ENCODE measurements around the gene RFX8.
"Not testable (repeated sequence)": the region's sequence is repeated elsewhere in the genome, so short reads cannot be mapped to it uniquely, and the experiment has no call there.

RFX8 gene

DNA sequence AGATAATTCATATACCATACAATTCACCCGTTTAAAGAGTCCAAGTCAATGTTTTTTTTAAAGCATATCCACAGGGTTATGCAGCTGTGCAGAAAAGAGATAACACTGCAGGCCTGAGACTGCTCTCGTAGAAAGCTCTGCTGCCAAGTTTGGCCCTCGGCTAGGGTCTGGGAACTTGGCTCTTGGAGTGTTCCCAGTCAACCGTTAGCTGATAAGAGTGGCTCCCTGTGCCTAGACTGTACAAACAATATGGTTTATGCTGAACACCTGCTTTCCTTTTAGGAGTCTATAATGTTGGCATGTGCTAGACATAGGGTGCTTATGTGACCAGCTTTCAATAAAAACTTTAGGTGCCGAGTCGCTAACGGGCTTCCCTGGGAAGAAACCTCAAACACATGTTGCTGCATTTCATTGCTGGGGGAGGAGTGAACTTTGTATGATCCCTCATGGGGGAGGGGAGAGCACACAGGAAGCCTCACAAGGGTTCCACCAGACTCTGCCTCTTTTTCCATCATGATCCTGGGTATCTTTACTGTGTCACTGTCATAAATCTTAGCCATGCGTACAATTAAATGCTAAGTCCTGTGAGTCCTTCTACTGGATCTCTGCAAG is 34.7 kb downstream of the RFX8 start:
- H3K27me3 ChIP-seq: no peaks in the 10 kb centered on the region
- no peaks in the 10 kb centered on the region for H3K9me3 ChIP-seq
- H3K4me3 ChIP-seq: no peak overlapping the region
- no peak for DNase-seq
- no peaks in the 10 kb centered on the region for H3K36me3 ChIP-seq
- TF ChIP-seq, protein P1, sequence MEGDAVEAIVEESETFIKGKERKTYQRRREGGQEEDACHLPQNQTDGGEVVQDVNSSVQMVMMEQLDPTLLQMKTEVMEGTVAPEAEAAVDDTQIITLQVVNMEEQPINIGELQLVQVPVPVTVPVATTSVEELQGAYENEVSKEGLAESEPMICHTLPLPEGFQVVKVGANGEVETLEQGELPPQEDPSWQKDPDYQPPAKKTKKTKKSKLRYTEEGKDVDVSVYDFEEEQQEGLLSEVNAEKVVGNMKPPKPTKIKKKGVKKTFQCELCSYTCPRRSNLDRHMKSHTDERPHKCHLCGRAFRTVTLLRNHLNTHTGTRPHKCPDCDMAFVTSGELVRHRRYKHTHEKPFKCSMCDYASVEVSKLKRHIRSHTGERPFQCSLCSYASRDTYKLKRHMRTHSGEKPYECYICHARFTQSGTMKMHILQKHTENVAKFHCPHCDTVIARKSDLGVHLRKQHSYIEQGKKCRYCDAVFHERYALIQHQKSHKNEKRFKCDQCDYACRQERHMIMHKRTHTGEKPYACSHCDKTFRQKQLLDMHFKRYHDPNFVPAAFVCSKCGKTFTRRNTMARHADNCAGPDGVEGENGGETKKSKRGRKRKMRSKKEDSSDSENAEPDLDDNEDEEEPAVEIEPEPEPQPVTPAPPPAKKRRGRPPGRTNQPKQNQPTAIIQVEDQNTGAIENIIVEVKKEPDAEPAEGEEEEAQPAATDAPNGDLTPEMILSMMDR (IDR thresholded peaks at IDR 0.05): no peak
- H3K4me1 ChIP-seq: peaks cover 0 to 5% (median 0%) of the 10 kb centered on the region in 4 donors
- intact Hi-C loops (cut with DNase I; ENCODE audit: low total_unique reads): no loop called here
- H3K27ac ChIP-seq: no peak overlapping the region

DNA sequence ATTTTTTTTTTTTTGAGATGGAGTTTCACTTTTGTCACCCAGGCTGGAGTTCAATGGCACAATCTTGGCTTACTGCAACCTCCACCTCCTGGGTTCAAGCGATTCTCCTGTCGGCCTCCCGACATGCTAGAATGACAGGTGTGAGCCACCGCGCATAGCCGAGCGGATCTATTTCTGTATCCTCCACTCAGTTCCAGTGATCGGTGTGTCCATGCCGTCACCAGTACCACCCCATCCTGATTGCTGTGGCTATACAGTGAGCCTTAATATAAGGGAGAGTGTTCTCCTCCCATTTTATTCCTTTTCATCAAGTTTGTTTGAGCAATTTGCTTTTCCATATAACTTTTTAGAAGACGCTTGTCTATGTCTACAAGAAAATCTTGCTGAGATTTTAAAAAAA is 35.2 kb downstream of the RFX8 start:
- H3K27ac ChIP-seq: no peak overlapping the region
- no peaks in the 10 kb centered on the region for H3K9me3 ChIP-seq
- TF ChIP-seq, protein P1 (IDR thresholded peaks at IDR 0.05): no peak
- H3K4me1 ChIP-seq: peaks cover 0 to 5% (median 0%) of the 10 kb centered on the region in 4 donors
- no peaks in the 10 kb centered on the region for H3K36me3 ChIP-seq
- no peak for DNase-seq
- no peaks in the 10 kb centered on the region for H3K27me3 ChIP-seq
- intact Hi-C loops (cut with DNase I; ENCODE audit: low total_unique reads): no loop called here
- H3K4me3 ChIP-seq: no peak overlapping the region

DNA sequence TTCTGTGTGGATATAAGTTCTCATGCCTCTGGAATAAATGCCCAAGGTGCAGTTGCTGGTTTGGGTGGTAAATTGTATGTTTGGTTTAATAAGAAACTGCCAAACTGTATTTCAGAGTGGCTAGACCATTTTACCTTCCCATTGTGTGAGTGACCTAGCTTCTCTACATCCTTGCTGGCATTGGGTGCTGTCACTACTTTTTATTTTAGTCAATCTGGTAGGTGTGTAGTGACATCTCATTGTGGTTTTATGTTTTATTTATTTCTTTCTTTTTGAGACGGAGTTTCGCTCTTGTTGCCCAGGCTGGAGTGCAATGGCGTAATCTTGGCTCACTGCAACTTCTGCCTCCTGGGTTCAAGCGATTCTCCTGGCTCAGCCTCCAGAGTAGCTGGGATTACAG is 36.4 kb downstream of the RFX8 start:
- intact Hi-C loops (cut with DNase I; ENCODE audit: low total_unique reads); H3K27me3 ChIP-seq: not testable (repeated sequence)

DNA sequence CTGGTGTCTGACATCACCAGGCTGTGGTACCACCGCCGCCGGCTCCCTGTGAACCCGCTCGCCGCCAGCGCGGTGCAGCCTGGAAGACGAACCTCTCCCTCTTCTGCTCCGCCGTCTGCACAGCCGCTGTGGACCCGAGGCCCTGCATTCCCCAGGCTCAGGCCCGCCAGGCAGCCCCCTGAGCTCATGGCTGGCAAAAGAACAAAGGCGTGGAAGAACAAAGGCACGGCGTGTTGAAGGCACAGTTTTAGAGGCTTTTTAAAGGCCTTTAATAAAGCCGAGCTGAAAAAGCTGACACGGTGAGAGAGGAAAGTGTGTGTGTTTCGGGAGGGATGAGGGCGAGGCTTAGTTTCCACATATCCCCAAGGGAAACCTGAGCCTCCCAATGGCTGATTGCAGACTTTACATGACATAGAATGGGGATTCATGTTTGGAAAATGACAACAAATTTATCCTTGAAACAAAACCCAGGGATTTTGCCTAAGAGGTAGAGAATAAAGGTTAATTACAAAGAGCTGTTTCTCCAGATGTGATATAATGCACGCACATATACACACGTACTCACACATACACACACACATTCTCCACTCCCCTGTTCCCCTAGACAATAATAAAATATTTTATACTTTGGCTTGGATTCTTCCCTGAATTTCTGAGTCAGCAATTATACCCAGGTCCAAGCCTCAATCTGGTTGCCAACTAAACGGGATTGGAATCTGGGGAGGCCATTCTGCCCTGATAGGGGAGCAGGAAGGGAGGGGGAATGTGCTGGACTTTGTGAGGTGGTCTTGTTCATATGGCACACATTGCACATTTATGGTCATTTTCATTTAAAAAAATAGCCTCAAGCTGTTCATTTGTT is 39.7 kb downstream of the RFX8 start:
- intact Hi-C loops (cut with DNase I; ENCODE audit: low total_unique reads): no loop called here
- H3K4me3 ChIP-seq: no peak overlapping the region
- no peaks in the 10 kb centered on the region for H3K27me3 ChIP-seq
- H3K9me3 ChIP-seq: no peaks in the 10 kb centered on the region
- no peak for DNase-seq
- TF ChIP-seq, protein P1 (IDR thresholded peaks at IDR 0.05): no peak
- H3K36me3 ChIP-seq: no peaks in the 10 kb centered on the region
- H3K4me1 ChIP-seq: peaks cover 0 to 1% (median 0%) of the 10 kb centered on the region in 4 donors
- H3K27ac ChIP-seq: no peak overlapping the region

More for the DNA sequence above, 36.4 kb downstream of the RFX8 start:
- H3K36me3 ChIP-seq, H3K27ac ChIP-seq, H3K4me3 ChIP-seq, H3K4me1 ChIP-seq, H3K9me3 ChIP-seq, DNase-seq: not testable (repeated sequence)

DNA sequence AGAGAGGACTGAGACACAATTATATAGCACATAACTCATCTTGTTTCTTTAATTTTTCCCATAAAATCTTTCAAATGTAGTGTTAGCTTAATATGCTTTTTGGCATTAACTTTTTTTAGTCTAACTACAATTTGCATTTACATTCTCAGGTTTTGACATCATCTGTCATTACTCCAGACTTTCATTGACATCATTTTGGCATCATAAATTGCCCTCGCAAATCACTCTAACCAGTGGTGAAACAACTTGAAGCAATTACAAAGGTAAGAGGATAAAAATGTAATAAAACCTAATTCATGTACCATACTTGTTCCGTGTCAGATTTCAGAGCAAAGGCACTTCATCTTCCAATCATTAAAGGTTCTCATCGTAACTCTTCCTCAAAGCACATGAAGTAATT is 41.4 kb downstream of the RFX8 start:
- H3K27ac ChIP-seq: no peak overlapping the region
- no peaks in the 10 kb centered on the region for H3K4me1 ChIP-seq
- TF ChIP-seq, protein P1 (IDR thresholded peaks at IDR 0.05): no peak
- no peak for DNase-seq
- no peaks in the 10 kb centered on the region for H3K9me3 ChIP-seq
- H3K4me3 ChIP-seq: no peak overlapping the region
- no peaks in the 10 kb centered on the region for H3K27me3 ChIP-seq
- intact Hi-C loops (cut with DNase I; ENCODE audit: low total_unique reads): no loop called here
- no peaks in the 10 kb centered on the region for H3K36me3 ChIP-seq

Data from tibial artery (tissue), 4 donors.